Nasal cavity respiratory epithelium epithelial cell of viscerocranial mucosa (primary cell): ENCODE measurements around the gene EEF1A2. TPM values are rescaled to one million over a fixed set of nuclear protein-coding genes. Genes with fewer than 3 reads are reported as not detected.

Experiments used
- total RNA-seq: library from RNA; depleted of rRNA; stranded (reverse); fragments of >200 nt; gene quantifications from 2 replicates; pipeline ENCODE4 v1.2.3, GENCODE V29; 2014

EEF1A2 gene
- 1.0 and 1.4 TPM in 2 replicates for total RNA-seq

GRCh38 chr20:63498960-63499337, at the start of gene EEF1A2:
TSS of gene EEF1A2 (minus strand) at chr20:63499083. CDS start at chr20:63497763, 1,320 bp downstream.

GRCh38 chr20:63547725-63548480, 49.0 kb upstream of the EEF1A2 start, which contains the start of gene SRMS:
TSS of gene SRMS (minus strand) at chr20:63547749. CDS start at chr20:63547463, 286 bp downstream.

GRCh38 chr20:63536997-63537524, 38.2 kb upstream of the EEF1A2 start, which contains the start of gene PTK6:
TSS of gene PTK6 (minus strand) at chr20:63537376. CDS start at chr20:63537314, 62 bp downstream.

GRCh38 chr20:63520504-63520933, 21.6 kb upstream of the EEF1A2 start, which contains the start of gene PPDPF:
TSS of gene PPDPF (plus strand) at chr20:63520765. CDS start at chr20:63521309, 544 bp downstream.

GRCh38 chr20:63471981-63472831, 26.7 kb downstream of the EEF1A2 start, which contains the start of gene KCNQ2:
TSS of gene KCNQ2 (minus strand) at chr20:63472655. CDS start at chr20:63472463, 192 bp downstream.

Other genes with a start within 250 kb of the EEF1A2 start
- gene NKAIN4, start 244.6 kb downstream of the EEF1A2 start, total RNA-seq = 2.7 TPM in 1 of 2 replicates, not detected in the other
- 45.1 and 49.0 TPM in 2 replicates for gene ARFGAP1, start 226.3 kb downstream of the EEF1A2 start, total RNA-seq
- gene COL20A1, start 205.9 kb downstream of the EEF1A2 start, total RNA-seq = under 0.01 and 0.07 TPM in 2 replicates
- not detected in 2 replicates for gene CHRNA4, start 137.7 kb downstream of the EEF1A2 start, total RNA-seq
- under 0.01 TPM in 1 of 2 replicates, not detected in the other for gene KCNQ2, start 26.4 kb downstream of the EEF1A2 start, total RNA-seq
- gene PPDPF, start 21.7 kb upstream of the EEF1A2 start, total RNA-seq = 58.4 and 133 TPM in 2 replicates
- gene PTK6, start 38.3 kb upstream of the EEF1A2 start, total RNA-seq = 35.2 and 51.9 TPM in 2 replicates
- gene SRMS, start 48.7 kb upstream of the EEF1A2 start, total RNA-seq = 0.14 and 0.34 TPM in 2 replicates
- 0.43 and 0.68 TPM in 2 replicates for gene FNDC11, start 55.1 kb upstream of the EEF1A2 start, total RNA-seq
- gene HELZ2, start 75.2 kb upstream of the EEF1A2 start, total RNA-seq = 33.5 and 51.0 TPM in 2 replicates
- gene GMEB2, start 128.0 kb upstream of the EEF1A2 start, total RNA-seq = 16.1 and 17.7 TPM in 2 replicates
- gene STMN3, start 154.3 kb upstream of the EEF1A2 start, total RNA-seq = under 0.01 and 1.2 TPM in 2 replicates
- gene RTEL1, start 159.2 kb upstream of the EEF1A2 start, total RNA-seq = 5.1 and 11.7 TPM in 2 replicates
- 5.5 and 26.8 TPM in 2 replicates for gene TNFRSF6B, start 197.6 kb upstream of the EEF1A2 start, total RNA-seq
- 28.7 and 51.0 TPM in 2 replicates for gene ARFRP1, start 208.9 kb upstream of the EEF1A2 start, total RNA-seq
- 16.7 and 16.9 TPM in 2 replicates for gene ZGPAT, start 209.0 kb upstream of the EEF1A2 start, total RNA-seq
- gene LIME1, start 237.6 kb upstream of the EEF1A2 start, total RNA-seq = 1.0 and 4.3 TPM in 2 replicates
- 22.2 and 24.8 TPM in 2 replicates for gene SLC2A4RG, start 240.7 kb upstream of the EEF1A2 start, total RNA-seq